Renal pelvis (tissue), 4 donors: ENCODE measurements around the gene SGMS1. TPM values are rescaled to one million over a fixed set of nuclear protein-coding genes. Genes with fewer than 3 reads are reported as not detected.
"Not testable (repeated sequence)": the region's sequence is repeated elsewhere in the genome, so short reads cannot be mapped to it uniquely, and the experiment has no call there.

Experiments
- DNase-seq: peaks from one replicate; pipeline ENCODE4 v3.0.0-alpha.2; 2013
- polyA plus RNA-seq, 3 donors: library from polyadenylated mRNA; unstranded; fragments of 120-200 nt; gene quantifications; one replicate each; pipeline ENCODE4 v1.2.1, GENCODE V29; 2013; ENCODE audit not compliant: insufficient read length in 3 of 3

Gene SGMS1
- polyA plus RNA-seq, 3 donors: 50.6 to 55.1 (median 53.0) TPM

GRCh38 chr10:50271564-50272250 lies 352.0 kb downstream of the SGMS1 start:
- DNase-seq: no peak

- DNase-seq: not testable (repeated sequence)
Observed at GRCh38 chr10:50267877-50268276, 355.9 kb downstream of the SGMS1 start.

- DNase-seq: not testable (repeated sequence)
Observed at GRCh38 chr10:50262625-50263024, 361.1 kb downstream of the SGMS1 start.

- no peak for DNase-seq
Observed at GRCh38 chr10:50260791-50261281, 362.9 kb downstream of the SGMS1 start.

Other genes with a start within 250 kb of the SGMS1 start
- gene ASAH2B, start 116.0 kb upstream of the SGMS1 start, polyA plus RNA-seq: 10 to 100 TPM in 2 of 3 donors, 1 to 10 TPM in 1; 8.2 to 12.1 (median 11.1) TPM